Transverse colon (tissue), 4 donors: ENCODE data around the gene CNKSR3.

Experiments
- EP300 ChIP-seq: sonication (generic); formaldehyde crosslinking; IDR thresholded peaks from one replicate; pipeline ENCODE4 v1.6.1; 2017; ENCODE audit warnings: antibody characterized with exemption, low read depth
- POLR2AphosphoS5 ChIP-seq, 3 donors: sonication (generic); formaldehyde crosslinking; IDR thresholded peaks; one replicate each; pipeline ENCODE4 v1.6.1; 2016; ENCODE audit warnings: antibody characterized with exemption in 3 of 3
- TF ChIP-seq, protein P1 (sequence below), 5 experiments: fragments of 200-600 bp in 3 of 5; fragments of 450-650 bp in 2 of 5; sonication (generic) in 3 of 5; IDR thresholded peaks; 1 replicate in 2 of 5; 2 replicates in 3 of 5; pipeline ENCODE4 v1.5.1; 2016 to 2017; ENCODE audit warnings: antibody characterized with exemption in 5 of 5, inconsistent platforms in 3 of 5, mild to moderate bottlenecking in 2 of 5, moderate library complexity in 1 of 5

GRCh38 chr6:154487367-154488247 is 22.9 kb downstream of the CNKSR3 start:
- TF ChIP-seq, protein P1, sequence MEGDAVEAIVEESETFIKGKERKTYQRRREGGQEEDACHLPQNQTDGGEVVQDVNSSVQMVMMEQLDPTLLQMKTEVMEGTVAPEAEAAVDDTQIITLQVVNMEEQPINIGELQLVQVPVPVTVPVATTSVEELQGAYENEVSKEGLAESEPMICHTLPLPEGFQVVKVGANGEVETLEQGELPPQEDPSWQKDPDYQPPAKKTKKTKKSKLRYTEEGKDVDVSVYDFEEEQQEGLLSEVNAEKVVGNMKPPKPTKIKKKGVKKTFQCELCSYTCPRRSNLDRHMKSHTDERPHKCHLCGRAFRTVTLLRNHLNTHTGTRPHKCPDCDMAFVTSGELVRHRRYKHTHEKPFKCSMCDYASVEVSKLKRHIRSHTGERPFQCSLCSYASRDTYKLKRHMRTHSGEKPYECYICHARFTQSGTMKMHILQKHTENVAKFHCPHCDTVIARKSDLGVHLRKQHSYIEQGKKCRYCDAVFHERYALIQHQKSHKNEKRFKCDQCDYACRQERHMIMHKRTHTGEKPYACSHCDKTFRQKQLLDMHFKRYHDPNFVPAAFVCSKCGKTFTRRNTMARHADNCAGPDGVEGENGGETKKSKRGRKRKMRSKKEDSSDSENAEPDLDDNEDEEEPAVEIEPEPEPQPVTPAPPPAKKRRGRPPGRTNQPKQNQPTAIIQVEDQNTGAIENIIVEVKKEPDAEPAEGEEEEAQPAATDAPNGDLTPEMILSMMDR (IDR thresholded peaks at IDR 0.05), result no peak
- TF ChIP-seq EP300 (no peak), POLR2AphosphoS5 (IDR thresholded peaks at IDR 0.05) (no peak)
